GM23338 (cell line): ENCODE results near the gene RNF217. TPM values are rescaled to one million over a fixed set of nuclear protein-coding genes. Genes with fewer than 3 reads are reported as not detected.

Experiments
- ATAC-seq: fragments of 200-7000 bp; cut with Tn5 transposase; 3 replicates; pipeline ENCODE4 v1.9.1; 2020
- DNase-seq: peaks from one replicate; pipeline ENCODE4 v3.0.0-alpha.2; 2015; ENCODE audit warnings: low spot score
- H2AFZ ChIP-seq: fragments of 200-600 bp; sonication (generic); 2 replicates; pipeline ENCODE4 v1.8.0; 2016; ENCODE audit warnings: antibody characterized with exemption, mild to moderate bottlenecking, moderate library complexity
- H3F3A ChIP-seq: fragments of 200-600 bp; sonication (generic); replicated peaks from 2 replicates; pipeline ENCODE4 v1.8.0; 2017; ENCODE audit warnings: antibody characterized with exemption, mixed run types, low read depth
- H3K27ac ChIP-seq: fragments of 200-600 bp; sonication (generic); 2 replicates; pipeline ENCODE4 v1.6.1; 2016; ENCODE audit warnings: low read depth
- H3K27me3 ChIP-seq: fragments of 200-600 bp; sonication (generic); 2 replicates; pipeline ENCODE4 v1.8.0; 2016; ENCODE audit warnings: mild to moderate bottlenecking, mixed run types, moderate library complexity; ENCODE audit not compliant: insufficient read depth
- H3K36me3 ChIP-seq: fragments of 200-600 bp; sonication (generic); 2 replicates; pipeline ENCODE4 v1.8.0; 2016; ENCODE audit warnings: mild to moderate bottlenecking; ENCODE audit not compliant: insufficient read depth
- H3K4me1 ChIP-seq: fragments of 200-600 bp; sonication (generic); 2 replicates; pipeline ENCODE4 v1.8.0; 2016; ENCODE audit warnings: mild to moderate bottlenecking, moderate library complexity; ENCODE audit not compliant: insufficient read depth
- H3K4me2 ChIP-seq: fragments of 200-600 bp; sonication (generic); 2 replicates; pipeline ENCODE4 v1.7.1; 2017; ENCODE audit warnings: mixed run types
- H3K4me3 ChIP-seq: fragments of 200-600 bp; sonication (generic); 2 replicates; pipeline ENCODE4 v1.6.1; 2016; ENCODE audit warnings: mixed run types
- H3K79me2 ChIP-seq: fragments of 200-600 bp; sonication (generic); replicated peaks from 2 replicates; pipeline ENCODE4 v1.8.0; 2017; ENCODE audit warnings: mild to moderate bottlenecking; ENCODE audit not compliant: insufficient read depth
- H3K9me2 ChIP-seq: fragments of 200-600 bp; sonication (generic); 2 replicates; pipeline ENCODE4 v1.8.0; 2017; ENCODE audit not compliant: insufficient read depth
- H4K20me1 ChIP-seq: fragments of 200-600 bp; sonication (generic); replicated peaks from 2 replicates; pipeline ENCODE4 v1.8.0; 2017; ENCODE audit warnings: mild to moderate bottlenecking; ENCODE audit not compliant: insufficient read depth
- H3K27ac Mint-ChIP-seq: 2 replicates; pipeline ENCODE4 v1.8.0; 2020; ENCODE audit warnings: inconsistent platforms, mild to moderate bottlenecking, moderate library complexity, mixed read lengths
- H3K27me3 Mint-ChIP-seq: 3 replicates; pipeline ENCODE4 v1.8.0; 2022; ENCODE audit warnings: low read depth, mild to moderate bottlenecking, moderate library complexity, mixed read lengths, inconsistent platforms; ENCODE audit not compliant: insufficient read depth, poor library complexity
- H3K36me3 Mint-ChIP-seq: 3 replicates; pipeline ENCODE4 v1.8.0; 2021; ENCODE audit warnings: low read depth, mild to moderate bottlenecking, inconsistent platforms, moderate library complexity, mixed read lengths
- H3K4me1 Mint-ChIP-seq: 3 replicates; pipeline ENCODE4 v1.8.0; 2020; ENCODE audit warnings: mild to moderate bottlenecking, inconsistent platforms, mixed read lengths
- H3K4me3 Mint-ChIP-seq: 3 replicates; pipeline ENCODE4 v1.8.0; 2021; ENCODE audit warnings: moderate library complexity, mild to moderate bottlenecking, inconsistent platforms, mixed read lengths
- H3K9me3 Mint-ChIP-seq: 3 replicates; pipeline ENCODE4 v1.8.0; 2020; ENCODE audit warnings: moderate library complexity, mild to moderate bottlenecking, inconsistent platforms, mixed read lengths
- ETS1 ChIP-seq: IDR thresholded peaks from 2 replicates; pipeline ENCODE4 v1.6.1; 2016; ENCODE audit warnings: antibody characterized with exemption
- EZH2 ChIP-seq: fragments of 200-600 bp; sonication (generic); IDR thresholded peaks from one replicate; pipeline ENCODE4 v1.8.0; 2017; ENCODE audit warnings: antibody characterized with exemption, mild to moderate bottlenecking, low read depth; ENCODE audit not compliant: unreplicated experiment
- EZH2phosphoT487 ChIP-seq: fragments of 200-600 bp; sonication (generic); IDR thresholded peaks from one replicate; pipeline ENCODE4 v1.8.1; 2018; ENCODE audit warnings: antibody characterized with exemption; ENCODE audit not compliant: unreplicated experiment
- JUNB ChIP-seq: IDR thresholded peaks from one replicate; pipeline ENCODE4 v1.6.1; 2016; ENCODE audit warnings: antibody characterized with exemption; ENCODE audit not compliant: unreplicated experiment
- POLR2AphosphoS5 ChIP-seq: IDR thresholded peaks from 2 replicates; pipeline ENCODE4 v1.6.1; 2016; ENCODE audit warnings: antibody characterized with exemption, low read depth
- REST ChIP-seq: IDR thresholded peaks from one replicate; pipeline ENCODE4 v1.6.1; 2018; ENCODE audit warnings: antibody characterized with exemption; ENCODE audit not compliant: unreplicated experiment
- STAT1 ChIP-seq: IDR thresholded peaks from one replicate; pipeline ENCODE4 v1.6.1; 2016; ENCODE audit warnings: antibody characterized with exemption; ENCODE audit not compliant: unreplicated experiment
- ZNF114 ChIP-seq: fragments of 250-450 bp; sonication (Bioruptor Pico); IDR thresholded peaks from 2 replicates; pipeline ENCODE4 v1.5.0; 2020; ENCODE audit warnings: mild to moderate bottlenecking, moderate library complexity
- ZNF331 ChIP-seq: fragments of 250-450 bp; sonication (Bioruptor Pico); IDR thresholded peaks from 2 replicates; pipeline ENCODE4 v1.5.0; 2020; ENCODE audit warnings: low read depth, mild to moderate bottlenecking, moderate library complexity
- ZNF462 ChIP-seq: fragments of 250-450 bp; sonication (Bioruptor Pico); IDR thresholded peaks from 2 replicates; pipeline ENCODE4 v1.5.0; 2020; ENCODE audit warnings: mild to moderate bottlenecking, moderate library complexity
- polyA plus RNA-seq: library from polyadenylated mRNA; unstranded; fragments of >200 nt; fragmentation: Nextera tagmentation; extraction: Ambion mirVana; gene quantifications from 2 replicates; pipeline ENCODE4 v1.2.1, GENCODE V29; 2016
- total RNA-seq: library from RNA; depleted of rRNA; stranded (reverse); fragments of >200 nt; shearing (Covaris generic); gene quantifications from 2 replicates; pipeline ENCODE4 v1.2.3, GENCODE V29; 2014

The RNF217 gene
- total and polyA plus RNA-seq, 2 experiments from 2014 or later: 1.7 to 6.2 TPM

GRCh38 chr6:125066964-125067363 is 104.7 kb downstream of the RNF217 start (continued):
- TF ChIP-seq ETS1 (no peak), ZNF462 (no peak)

GRCh38 chr6:125067552-125067951 is 105.3 kb downstream of the RNF217 start:
- Mint-ChIP-seq H3K27me3 (no peaks in the 10 kb centered on the region), H3K4me3 (no peak overlapping the region), H3K36me3 (no peaks in the 10 kb centered on the region), H3K27ac (no peak overlapping the region), H3K4me1 (no peaks in the 10 kb centered on the region), H3K9me3 (no peaks in the 10 kb centered on the region; the same call in 2 of the 3 replicates)
- Histone ChIP-seq H3K4me2 (no peak overlapping the region), H3K27me3 (no peaks in the 10 kb centered on the region), H3K36me3 (no peaks in the 10 kb centered on the region), H3K4me3 (no peak overlapping the region), H3K4me1 (no peaks in the 10 kb centered on the region), H3K9me2 (no peaks in the 10 kb centered on the region), H3K79me2 (no peaks in the 10 kb centered on the region), H3K27ac (no peak overlapping the region), H3F3A (no peaks in the 10 kb centered on the region), H4K20me1 (no peaks in the 10 kb centered on the region), H2AFZ (no peak overlapping the region)
- DNase-seq (no peak), ATAC-seq (no peak)
- no peak for TF ChIP-seq EZH2phosphoT487
- no peak for TF ChIP-seq POLR2AphosphoS5
- TF ChIP-seq REST: no peak
- no peak for TF ChIP-seq STAT1
- no peak for TF ChIP-seq ZNF114 (CRISPR knock-in tag)
- TF ChIP-seq ZNF331 (CRISPR knock-in tag): no peak
- no peak for TF ChIP-seq EZH2
- no peak for TF ChIP-seq ETS1
- TF ChIP-seq JUNB: no peak
